Keratinocyte (primary cell): ENCODE measurements around the gene SNAI3.

Source experiments
- EZH2 ChIP-seq: IDR thresholded peaks from one replicate; pipeline ENCODE4 v1.6.1; 2012; ENCODE audit warnings: inconsistent platforms, mild to moderate bottlenecking, low read length, moderate library complexity
- TF ChIP-seq, protein P1 (sequence below), 3 experiments: IDR thresholded peaks in 1 of 3; conservative IDR thresholded peaks in 1 of 3; optimal IDR thresholded peaks in 1 of 3; 2 replicates in 2 of 3; 3 replicates in 1 of 3; pipeline versions ENCODE3 to v1.5.1; 2011; ENCODE audit warnings: low read length in 3 of 3, mild to moderate bottlenecking in 3 of 3, moderate library complexity in 2 of 3, control low read depth in 1 of 3, inconsistent platforms in 1 of 3; ENCODE audit not compliant: insufficient read depth in 2 of 3; ENCODE audit errors: extremely low read depth in 1 of 3

DNA sequence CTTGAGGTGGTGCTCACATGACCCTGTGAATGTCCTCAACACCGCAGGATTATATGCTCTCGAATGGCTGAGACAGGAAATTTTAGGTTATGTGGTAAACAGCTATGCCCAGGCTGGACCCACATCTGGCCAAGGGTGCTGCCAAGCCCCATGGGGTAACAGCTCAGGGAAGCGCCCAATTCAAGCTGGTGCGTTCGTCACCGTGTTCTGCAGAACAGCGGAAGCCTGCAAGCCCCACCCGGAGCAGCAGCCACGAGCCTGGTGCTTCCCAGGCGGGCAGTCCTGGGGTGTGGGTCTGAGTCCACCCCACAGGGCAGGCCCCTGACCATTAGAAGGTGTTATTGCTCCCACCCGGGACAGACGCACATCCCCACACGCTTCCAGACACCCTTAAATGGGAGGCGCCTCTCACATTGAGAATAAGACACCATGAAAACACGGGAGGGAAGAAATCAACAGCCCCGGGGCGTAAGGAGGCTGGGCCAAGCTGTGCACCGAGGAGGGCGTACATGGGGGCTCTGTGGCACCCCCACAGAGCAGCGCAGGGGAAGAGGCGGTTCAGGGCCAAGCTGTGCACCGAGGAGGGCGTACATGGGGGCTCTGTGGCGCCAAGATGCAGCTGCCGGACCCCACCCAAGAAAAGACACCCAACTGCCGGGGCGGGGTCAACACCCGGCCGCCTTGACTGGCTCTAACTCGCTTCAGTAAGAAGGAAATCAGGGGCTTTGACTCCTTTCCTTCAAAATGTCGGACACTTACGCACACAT is 32.5 kb downstream of the SNAI3 start:
- TF ChIP-seq, protein P1, sequence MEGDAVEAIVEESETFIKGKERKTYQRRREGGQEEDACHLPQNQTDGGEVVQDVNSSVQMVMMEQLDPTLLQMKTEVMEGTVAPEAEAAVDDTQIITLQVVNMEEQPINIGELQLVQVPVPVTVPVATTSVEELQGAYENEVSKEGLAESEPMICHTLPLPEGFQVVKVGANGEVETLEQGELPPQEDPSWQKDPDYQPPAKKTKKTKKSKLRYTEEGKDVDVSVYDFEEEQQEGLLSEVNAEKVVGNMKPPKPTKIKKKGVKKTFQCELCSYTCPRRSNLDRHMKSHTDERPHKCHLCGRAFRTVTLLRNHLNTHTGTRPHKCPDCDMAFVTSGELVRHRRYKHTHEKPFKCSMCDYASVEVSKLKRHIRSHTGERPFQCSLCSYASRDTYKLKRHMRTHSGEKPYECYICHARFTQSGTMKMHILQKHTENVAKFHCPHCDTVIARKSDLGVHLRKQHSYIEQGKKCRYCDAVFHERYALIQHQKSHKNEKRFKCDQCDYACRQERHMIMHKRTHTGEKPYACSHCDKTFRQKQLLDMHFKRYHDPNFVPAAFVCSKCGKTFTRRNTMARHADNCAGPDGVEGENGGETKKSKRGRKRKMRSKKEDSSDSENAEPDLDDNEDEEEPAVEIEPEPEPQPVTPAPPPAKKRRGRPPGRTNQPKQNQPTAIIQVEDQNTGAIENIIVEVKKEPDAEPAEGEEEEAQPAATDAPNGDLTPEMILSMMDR (optimal IDR thresholded peaks at IDR 0.05 in 1 of 3, IDR thresholded peaks at IDR 0.05 in 1 of 3, conservative IDR thresholded peaks at IDR 0.05 in 1 of 3; ENCODE audit: extremely low read depth in 1 of 3, insufficient read depth in 2 of 3, low read length in 3 of 3), result no peak
- no peak for TF ChIP-seq EZH2
